ENCODE results near the gene CFAP20. TPM values are rescaled to one million over a fixed set of nuclear protein-coding genes. Genes with fewer than 3 reads are reported as not detected.

The CFAP20 gene
- total RNA-seq, 4 donors from 2014 or later, result 13.8 to 27.5 (median 24.1) TPM

DNA sequence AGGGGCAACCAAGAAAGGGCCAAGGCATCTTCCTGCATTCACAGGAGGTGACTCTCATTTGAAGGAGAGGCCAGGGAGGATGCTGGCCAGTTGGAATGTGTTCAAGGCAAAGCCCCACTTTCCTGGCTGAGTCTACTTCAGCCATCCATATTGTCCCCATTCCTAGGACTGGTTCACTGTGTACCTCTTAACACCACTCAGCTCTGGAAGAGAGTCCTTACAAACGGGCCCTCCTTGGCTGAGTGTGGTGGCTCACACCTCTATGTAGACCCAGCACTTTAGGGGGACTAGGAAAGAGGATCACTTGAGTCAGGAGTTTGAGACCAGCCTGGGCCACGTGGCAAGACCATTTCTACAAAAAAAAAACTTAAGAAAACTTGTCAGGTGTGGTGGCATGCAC, 28.1 kb upstream of the CFAP20 start:
- TF ChIP-seq, protein P1, sequence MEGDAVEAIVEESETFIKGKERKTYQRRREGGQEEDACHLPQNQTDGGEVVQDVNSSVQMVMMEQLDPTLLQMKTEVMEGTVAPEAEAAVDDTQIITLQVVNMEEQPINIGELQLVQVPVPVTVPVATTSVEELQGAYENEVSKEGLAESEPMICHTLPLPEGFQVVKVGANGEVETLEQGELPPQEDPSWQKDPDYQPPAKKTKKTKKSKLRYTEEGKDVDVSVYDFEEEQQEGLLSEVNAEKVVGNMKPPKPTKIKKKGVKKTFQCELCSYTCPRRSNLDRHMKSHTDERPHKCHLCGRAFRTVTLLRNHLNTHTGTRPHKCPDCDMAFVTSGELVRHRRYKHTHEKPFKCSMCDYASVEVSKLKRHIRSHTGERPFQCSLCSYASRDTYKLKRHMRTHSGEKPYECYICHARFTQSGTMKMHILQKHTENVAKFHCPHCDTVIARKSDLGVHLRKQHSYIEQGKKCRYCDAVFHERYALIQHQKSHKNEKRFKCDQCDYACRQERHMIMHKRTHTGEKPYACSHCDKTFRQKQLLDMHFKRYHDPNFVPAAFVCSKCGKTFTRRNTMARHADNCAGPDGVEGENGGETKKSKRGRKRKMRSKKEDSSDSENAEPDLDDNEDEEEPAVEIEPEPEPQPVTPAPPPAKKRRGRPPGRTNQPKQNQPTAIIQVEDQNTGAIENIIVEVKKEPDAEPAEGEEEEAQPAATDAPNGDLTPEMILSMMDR (IDR thresholded peaks at IDR 0.05; ENCODE audit: low read depth), result no peak

DNA sequence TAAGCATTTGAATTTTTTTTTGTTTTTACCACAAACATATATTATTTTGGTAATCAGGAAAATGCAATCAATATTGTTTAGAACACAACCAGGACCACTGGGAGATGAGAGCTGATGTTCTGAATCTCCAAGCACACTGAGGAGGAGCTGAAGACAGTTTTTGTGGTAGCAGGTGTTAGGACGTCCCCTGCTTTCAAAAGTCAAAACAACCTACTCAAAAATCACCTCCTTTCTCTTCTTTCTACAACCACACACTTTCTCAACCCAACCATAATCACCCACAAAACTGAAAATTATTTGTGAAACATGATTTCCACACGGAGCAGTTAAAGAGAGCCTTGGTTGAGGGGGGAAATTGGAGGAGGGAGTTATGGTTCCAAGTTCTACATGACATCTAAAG, 26.7 kb upstream of the CFAP20 start:
- TF ChIP-seq, protein P1 (IDR thresholded peaks at IDR 0.05; ENCODE audit: low read depth), result no peak

DNA sequence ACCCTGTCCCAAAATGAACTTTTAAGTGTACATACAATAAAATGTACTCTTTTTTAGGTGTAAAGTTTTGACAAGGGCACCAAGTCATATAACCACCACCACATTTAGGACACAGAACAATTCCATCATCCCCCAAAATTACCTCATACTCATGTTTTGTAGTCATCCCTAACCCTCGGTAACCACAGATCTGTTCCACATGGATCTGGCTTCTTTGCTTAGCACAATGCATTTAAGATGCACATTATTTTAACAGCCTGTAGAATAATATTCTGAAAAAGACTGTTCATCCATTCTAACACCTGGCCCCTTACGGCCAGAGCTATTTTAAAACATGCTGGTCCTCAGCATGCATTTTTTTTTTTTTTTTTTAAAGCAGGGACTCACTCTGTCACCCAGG, 25.2 kb upstream of the CFAP20 start:
- TF ChIP-seq, protein P1 (IDR thresholded peaks at IDR 0.05; ENCODE audit: low read depth), result no peak

DNA sequence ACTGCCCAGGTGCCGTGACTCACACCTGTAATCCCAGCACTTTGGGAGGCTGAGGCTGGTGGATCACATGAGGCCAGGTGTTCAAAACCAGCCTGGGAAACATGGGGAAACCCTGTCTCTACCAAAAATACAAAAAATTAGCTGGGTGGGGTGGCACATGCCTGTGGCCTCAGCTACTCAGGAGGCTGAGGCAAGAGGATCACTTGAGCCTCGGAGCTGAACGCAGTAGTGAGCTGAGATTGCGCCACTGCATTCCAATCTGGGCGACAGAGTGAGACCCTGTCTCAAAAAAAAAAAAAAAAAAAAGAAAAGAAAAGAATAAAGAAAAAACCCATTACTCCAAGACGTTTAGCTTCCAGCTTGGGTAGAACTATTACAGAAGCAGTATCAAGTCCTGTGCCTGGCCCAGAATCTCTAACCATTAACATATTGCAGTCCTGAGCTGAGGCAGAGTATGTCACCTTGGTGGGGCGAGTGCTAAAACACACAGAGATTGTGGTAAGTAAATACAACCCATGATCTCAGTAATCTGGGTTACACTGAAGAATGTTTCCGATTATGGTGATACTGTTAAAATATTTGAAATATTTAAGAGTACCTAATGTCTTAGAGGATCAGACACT, 23.2 kb upstream of the CFAP20 start:
- TF ChIP-seq, protein P1 (IDR thresholded peaks at IDR 0.05; ENCODE audit: low read depth), result no peak

DNA sequence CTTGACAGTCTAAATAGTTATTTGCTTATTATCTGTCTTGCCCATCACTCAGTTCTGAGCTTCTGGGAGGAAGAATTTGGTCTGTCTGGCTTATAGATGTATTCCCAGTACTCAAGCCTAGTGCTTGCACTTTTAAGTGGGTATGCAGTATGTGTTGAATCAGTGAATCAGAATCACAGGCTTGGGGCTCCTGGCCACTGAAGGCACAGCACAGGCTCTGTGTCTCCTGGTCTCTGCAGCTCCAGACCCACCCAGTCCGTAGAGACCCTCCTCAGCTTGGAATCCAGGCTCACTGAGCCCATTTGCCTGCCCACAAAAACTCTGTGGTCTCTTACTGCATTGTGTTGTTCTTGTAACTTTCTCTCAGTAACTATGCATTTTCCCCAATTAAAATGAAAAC, 19.3 kb upstream of the CFAP20 start:
- TF ChIP-seq, protein P1 (IDR thresholded peaks at IDR 0.05; ENCODE audit: low read depth), result no peak

DNA sequence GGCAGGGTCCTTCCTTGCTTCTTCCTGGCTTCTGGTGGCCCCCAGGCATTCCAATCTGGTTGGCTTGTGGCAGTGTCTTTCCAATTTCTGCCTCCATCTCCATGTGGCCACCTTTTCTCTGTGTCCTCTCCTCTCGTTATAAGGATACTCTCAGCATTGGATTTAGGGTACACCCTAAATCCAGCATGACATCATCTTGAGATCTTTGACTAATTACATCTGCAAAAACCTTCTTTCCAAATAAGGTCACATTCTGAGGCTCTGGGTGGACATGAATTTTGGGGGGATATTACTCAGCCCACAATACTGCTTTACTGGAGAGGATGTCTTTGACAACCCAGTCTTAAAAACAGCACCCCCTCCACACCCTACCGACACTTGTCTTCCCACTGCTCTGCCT, 18.9 kb upstream of the CFAP20 start:
- TF ChIP-seq, protein P1 (IDR thresholded peaks at IDR 0.05; ENCODE audit: low read depth), result no peak

DNA sequence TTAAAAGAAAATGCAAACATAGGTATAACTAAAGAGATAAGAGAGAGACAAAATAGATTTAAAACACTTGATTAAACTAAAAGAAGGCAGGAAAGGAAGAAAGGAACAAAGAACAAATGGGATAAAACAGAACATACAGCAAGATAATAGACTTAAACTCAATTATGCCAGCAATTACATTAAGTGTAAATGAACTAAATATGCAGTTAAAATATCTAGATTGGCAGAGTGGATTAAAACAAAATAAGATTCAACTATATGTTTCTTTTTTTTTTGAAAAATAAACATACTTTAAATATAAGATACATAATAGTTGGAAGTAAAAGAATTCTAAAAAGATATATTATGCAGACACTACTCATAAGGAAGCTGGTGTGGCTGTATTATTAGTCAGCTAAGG, 9.7 kb upstream of the CFAP20 start:
- TF ChIP-seq, protein P1 (IDR thresholded peaks at IDR 0.05; ENCODE audit: low read depth), result no peak
